ENCODE results near the gene FSD1.
"Not testable (repeated sequence)": the region's sequence is repeated elsewhere in the genome, so short reads cannot be mapped to it uniquely, and the experiment has no call there.

FSD1 gene

GRCh38 chr19:4284176-4284958 lies 20.0 kb upstream of the FSD1 start:
- FAIRE-seq (no peak), DNase-seq (ENCODE audit: insufficient read length, low spot score) (no peak)

GRCh38 chr19:4284974-4285373 lies 19.4 kb upstream of the FSD1 start:
- no peak for FAIRE-seq
- DNase-seq (ENCODE audit: insufficient read length, low spot score), result no peak

GRCh38 chr19:4286141-4286540 lies 18.3 kb upstream of the FSD1 start:
- not testable (repeated sequence) for FAIRE-seq; DNase-seq (ENCODE audit: insufficient read length, low spot score)

GRCh38 chr19:4288091-4288777 lies 16.2 kb upstream of the FSD1 start:
- FAIRE-seq, result no peak
- no peak for DNase-seq (ENCODE audit: insufficient read length, low spot score)

- DNase-seq (ENCODE audit: insufficient read length, low spot score), result no peak
- FAIRE-seq, result no peak
These were observed 13.1 kb upstream of the FSD1 start for GRCh38 chr19:4291184-4291732.

GRCh38 chr19:4292515-4292914 lies 11.9 kb upstream of the FSD1 start:
- FAIRE-seq, result no peak

GRCh38 chr19:4294389-4294788 lies 10.0 kb upstream of the FSD1 start:
- FAIRE-seq (no peak), DNase-seq (ENCODE audit: insufficient read length, low spot score) (no peak)

More at GRCh38 chr19:4292515-4292914, 11.9 kb upstream of the FSD1 start:
- no peak for DNase-seq (ENCODE audit: insufficient read length, low spot score)

- DNase-seq (ENCODE audit: insufficient read length, low spot score) (no peak), FAIRE-seq (no peak)
These were observed 8.2 kb upstream of the FSD1 start for GRCh38 chr19:4295972-4296771.

GRCh38 chr19:4297901-4298809 lies 6.2 kb upstream of the FSD1 start:
- FAIRE-seq, result no peak
- no peak for DNase-seq (ENCODE audit: insufficient read length, low spot score)

- DNase-seq (ENCODE audit: insufficient read length, low spot score) (no peak), FAIRE-seq (no peak)
These were observed 5.4 kb upstream of the FSD1 start for GRCh38 chr19:4298810-4299550.

GRCh38 chr19:4300589-4300988 lies 3.8 kb upstream of the FSD1 start:
- FAIRE-seq (no peak), DNase-seq (ENCODE audit: insufficient read length, low spot score) (no peak)

GRCh38 chr19:4301590-4302242 lies 2.7 kb upstream of the FSD1 start:
- FAIRE-seq, result no peak

GRCh38 chr19:4302243-4302640 lies 2.2 kb upstream of the FSD1 start, which contains the start of gene TMIGD2:
TMIGD2 (minus strand) TSS chr19:4302389; CDS start chr19:4302385, 4 bp downstream.
- no peak for DNase-seq (ENCODE audit: insufficient read length, low spot score)
- no peak for FAIRE-seq

More at GRCh38 chr19:4301590-4302242, 2.7 kb upstream of the FSD1 start:
- DNase-seq (ENCODE audit: insufficient read length, low spot score), result no peak

- no peak for FAIRE-seq
- no peak for DNase-seq (ENCODE audit: insufficient read length, low spot score)
These were observed 420 bp upstream of the FSD1 start for GRCh38 chr19:4303819-4304537.

GRCh38 chr19:4305257-4305612 lies 837 bp downstream of the FSD1 start:
- DNase-seq (ENCODE audit: insufficient read length, low spot score) (no peak), FAIRE-seq (no peak)

GRCh38 chr19:4305659-4306058 lies 1.3 kb downstream of the FSD1 start:
- FAIRE-seq, result peak; percentile 28
- no peak for DNase-seq (ENCODE audit: insufficient read length, low spot score)

- no peak for FAIRE-seq
These were observed 6.1 kb downstream of the FSD1 start for GRCh38 chr19:4310247-4311121.

More at GRCh38 chr19:4310247-4311121, 6.1 kb downstream of the FSD1 start:
- DNase-seq (ENCODE audit: insufficient read length, low spot score), result no peak
